Right atrium auricular region (tissue), 2 donors: ENCODE data around the gene SELENOH. TPM values are rescaled to one million over a fixed set of nuclear protein-coding genes. Genes with fewer than 3 reads are reported as not detected.

ENCODE experiments used
- DNase-seq: peaks from one replicate; pipeline ENCODE4 v3.0.0-alpha.2; 2019; ENCODE audit warnings: low spot score
- H3K27ac ChIP-seq, 2 donors: fragments of 200-600 bp; sonication (generic); 1 replicate in 1 of 2; 2 replicates in 1 of 2; pipeline ENCODE4 v1.5.1; 2016 to 2019
- H3K27me3 ChIP-seq, 2 donors: fragments of 200-600 bp; sonication (generic); one replicate each; pipeline versions ENCODE4 v1.5.1 to v1.6.0; 2017 to 2019
- H3K36me3 ChIP-seq: fragments of 200-600 bp; sonication (generic); one replicate; pipeline ENCODE4 v1.5.1; 2016
- H3K4me1 ChIP-seq, 2 donors: fragments of 200-600 bp; sonication (generic); one replicate each; pipeline versions ENCODE4 v1.5.1 to v1.6.0; 2017 to 2019
- H3K4me3 ChIP-seq, 2 donors: fragments of 200-600 bp; sonication (generic); 1 replicate in 1 of 2; 2 replicates in 1 of 2; pipeline ENCODE4 v1.5.1; 2017 to 2019; ENCODE audit warnings: mild to moderate bottlenecking in 1 of 2, moderate library complexity in 1 of 2
- H3K9me3 ChIP-seq, 2 donors: fragments of 200-600 bp; sonication (generic); one replicate each; pipeline ENCODE4 v1.5.1; 2019
- CTCF ChIP-seq, 2 donors: fragments of 200-600 bp; sonication (generic); IDR thresholded peaks; one replicate each; pipeline ENCODE4 v1.5.1; 2019; ENCODE audit warnings: antibody characterized with exemption in 2 of 2
- total RNA-seq, 2 donors: library from RNA; depleted of rRNA; stranded (reverse); fragments of >200 nt; gene quantifications; one replicate each; pipeline ENCODE4 v1.1.0, GENCODE V29; 2016

Gene SELENOH
- total RNA-seq, 2 donors from 2014 or later, result 147 to 159 TPM

DNA sequence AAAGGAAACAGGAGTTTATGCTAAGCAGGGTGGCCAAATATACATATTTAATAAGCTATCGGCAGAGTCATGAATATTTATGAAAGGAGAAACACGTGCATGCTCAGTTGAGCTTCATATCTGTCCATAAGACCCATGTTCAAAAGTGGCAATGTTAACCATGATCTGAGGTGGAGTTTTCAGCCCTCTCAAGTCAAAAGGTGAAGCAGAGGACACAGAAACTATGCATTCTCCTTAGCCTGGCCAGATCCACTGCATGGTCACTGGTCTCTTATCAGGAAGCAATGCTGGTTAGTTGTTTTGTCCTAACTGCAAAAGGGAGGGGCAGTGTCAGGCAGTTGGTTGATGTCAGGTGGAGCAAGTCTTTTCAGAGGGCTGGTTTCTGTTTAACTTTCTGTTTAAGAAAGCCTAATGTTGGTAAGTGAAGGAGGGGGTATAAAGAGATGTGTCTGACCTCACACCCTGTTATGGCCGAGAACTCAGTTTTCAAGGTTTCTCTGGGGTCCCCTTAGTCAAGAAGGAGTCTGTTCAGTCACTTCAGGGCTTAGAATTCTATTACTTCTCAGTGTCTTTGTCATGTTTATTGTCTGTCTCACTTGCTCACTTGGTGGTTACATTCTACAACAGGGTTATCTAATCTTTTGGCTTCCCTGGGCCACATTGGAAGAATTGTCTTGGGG is 5.5 kb upstream of the SELENOH start:
- no peaks in the 10 kb centered on the region for H3K27me3 ChIP-seq
- DNase-seq, result no peak
- no peak for TF ChIP-seq CTCF (IDR thresholded peaks at IDR 0.05)
- no peak overlapping the region for H3K4me3 ChIP-seq
- peak overlapping the region; percentile 29 to 39 for H3K27ac ChIP-seq
- H3K4me1 ChIP-seq, result peaks cover 0 to 13% of the 10 kb centered on the region in 2 donors
- peaks cover 21% of the 10 kb centered on the region for H3K36me3 ChIP-seq
- H3K9me3 ChIP-seq, result no peaks in the 10 kb centered on the region

DNA sequence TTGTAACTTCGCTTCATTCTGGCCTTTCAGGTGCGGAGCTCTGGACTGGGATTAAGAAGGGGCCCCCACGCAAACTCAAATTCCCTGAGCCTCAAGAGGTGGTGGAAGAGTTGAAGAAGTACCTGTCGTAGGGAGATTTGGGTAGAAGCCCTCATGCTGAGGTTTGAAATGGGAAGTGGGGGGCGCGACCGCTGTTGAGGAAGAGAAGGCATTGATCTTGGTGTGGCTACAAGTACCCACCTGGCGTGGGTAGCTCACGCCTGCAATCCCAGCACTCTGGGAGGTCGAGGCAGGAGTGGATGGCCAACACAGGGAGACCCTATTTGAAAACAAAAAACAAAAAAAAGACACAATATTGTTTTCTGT is 779 bp downstream of the SELENOH start:
- Histone ChIP-seq H3K27me3 (no peaks in the 10 kb centered on the region), H3K36me3 (peaks cover 48% of the 10 kb centered on the region), H3K9me3 (no peaks in the 10 kb centered on the region), H3K4me1 (peaks cover 0 to 25% of the 10 kb centered on the region in 2 donors), H3K4me3 (peak overlapping the region; percentile 76 to 92), H3K27ac (peak overlapping the region; percentile 94 to 96)
- TF ChIP-seq CTCF (IDR thresholded peaks at IDR 0.05), result no peak
- no peak for DNase-seq

DNA sequence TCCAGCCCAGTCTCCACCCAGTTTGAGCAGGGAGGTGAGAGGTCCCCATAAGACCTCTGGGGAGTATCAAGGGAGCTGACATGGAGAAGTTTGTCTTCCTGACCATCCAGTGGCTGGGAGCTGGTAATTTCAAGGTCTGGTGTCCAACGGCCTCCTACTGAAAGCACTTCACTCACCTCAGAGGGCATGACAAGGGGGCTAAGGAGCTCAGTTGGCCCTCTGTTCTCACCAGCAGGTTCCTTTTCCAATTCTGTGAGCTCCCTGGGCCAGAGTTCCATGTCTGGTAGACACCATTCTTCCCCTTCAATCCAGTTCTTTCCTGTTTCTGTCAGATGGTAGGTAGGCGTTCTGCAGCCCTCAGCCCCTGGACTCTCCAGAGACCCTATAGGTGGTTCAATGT is 3.1 kb downstream of the SELENOH start:
- no peaks in the 10 kb centered on the region for H3K27me3 ChIP-seq
- peaks cover 28% of the 10 kb centered on the region for H3K36me3 ChIP-seq
- no peaks in the 10 kb centered on the region for H3K9me3 ChIP-seq
- no peak overlapping the region for H3K4me3 ChIP-seq
- no peak overlapping the region for H3K27ac ChIP-seq
- no peak for DNase-seq
- peaks cover 0 to 25% of the 10 kb centered on the region in 2 donors for H3K4me1 ChIP-seq
- no peak for TF ChIP-seq CTCF (IDR thresholded peaks at IDR 0.05)

DNA sequence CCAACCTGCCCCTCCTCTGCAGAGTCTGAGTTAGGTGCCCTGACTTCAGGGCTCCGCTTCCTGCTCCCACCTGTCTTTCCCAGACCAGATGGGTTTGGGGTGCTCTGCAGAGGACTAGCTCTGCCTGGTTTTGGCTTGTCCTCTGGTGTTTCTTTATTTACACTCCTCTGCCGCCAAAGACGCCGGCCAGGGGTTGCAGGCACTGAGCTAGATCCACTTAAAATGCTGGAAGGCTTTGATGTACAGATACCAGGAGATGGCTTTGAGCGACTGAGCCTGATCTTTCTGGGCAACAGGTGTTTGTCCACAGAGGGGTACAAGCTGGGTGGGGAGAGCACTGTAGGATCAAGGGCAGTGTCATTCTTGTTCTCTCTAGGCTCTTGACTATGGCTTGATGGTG is 3.9 kb downstream of the SELENOH start:
- no peak for TF ChIP-seq CTCF (IDR thresholded peaks at IDR 0.05)
- H3K27me3 ChIP-seq, result no peaks in the 10 kb centered on the region
- H3K9me3 ChIP-seq, result no peaks in the 10 kb centered on the region
- no peak for DNase-seq
- H3K4me3 ChIP-seq, result no peak overlapping the region
- no peak overlapping the region for H3K27ac ChIP-seq
- H3K4me1 ChIP-seq, result peaks cover 0 to 25% of the 10 kb centered on the region in 2 donors
- H3K36me3 ChIP-seq, result peaks cover 27% of the 10 kb centered on the region

- Histone ChIP-seq H3K9me3 (no peaks in the 10 kb centered on the region), H3K4me1 (peaks cover 0 to 23% of the 10 kb centered on the region in 2 donors), H3K27me3 (no peaks in the 10 kb centered on the region), H3K4me3 (no peak overlapping the region), H3K27ac (no peak overlapping the region), H3K36me3 (peaks cover 27% of the 10 kb centered on the region)
- TF ChIP-seq CTCF (IDR thresholded peaks at IDR 0.05), result no peak
- no peak for DNase-seq
Measured at GRCh38 chr11:57746920-57747319, 5.6 kb downstream of the SELENOH start.

- no peak overlapping the region for H3K27ac ChIP-seq
Measured at GRCh38 chr11:57751176-57751575, 9.9 kb downstream of the SELENOH start.

More at GRCh38 chr11:57751176-57751575, 9.9 kb downstream of the SELENOH start:
- no peaks in the 10 kb centered on the region for H3K36me3 ChIP-seq
- no peaks in the 10 kb centered on the region for H3K27me3 ChIP-seq
- H3K9me3 ChIP-seq, result no peaks in the 10 kb centered on the region
- DNase-seq, result no peak
- no peak overlapping the region for H3K4me3 ChIP-seq
- H3K4me1 ChIP-seq, result peaks cover 0 to 8% of the 10 kb centered on the region in 2 donors
- TF ChIP-seq CTCF (IDR thresholded peaks at IDR 0.05), result no peak
